NCI-H1417 treated with DMSO at 0.1 percent for 48 hours (cell line): ENCODE data around the gene MZT2B.
"Not testable (repeated sequence)": the region's sequence is repeated elsewhere in the genome, so short reads cannot be mapped to it uniquely, and the experiment has no call there.

Experiments
- DNase-seq: peaks from one replicate; lab custom pipeline; 2025; lab: John Stamatoyannopoulos, UW

The MZT2B gene

GRCh38 chr2:130219147-130219546 lies 37.1 kb downstream of the MZT2B start:
- not testable (repeated sequence) for DNase-seq

GRCh38 chr2:130220505-130220904 lies 38.4 kb downstream of the MZT2B start:
- DNase-seq, result not testable (repeated sequence)

GRCh38 chr2:130222523-130222922 lies 40.5 kb downstream of the MZT2B start:
- not testable (repeated sequence) for DNase-seq

- not testable (repeated sequence) for DNase-seq
These were observed 45.9 kb downstream of the MZT2B start for GRCh38 chr2:130228005-130228404.

- not testable (repeated sequence) for DNase-seq
These were observed 46.6 kb downstream of the MZT2B start for GRCh38 chr2:130228467-130229160.

- DNase-seq, result not testable (repeated sequence)
These were observed 47.1 kb downstream of the MZT2B start for GRCh38 chr2:130229161-130229510.

GRCh38 chr2:130230376-130230775 lies 48.3 kb downstream of the MZT2B start:
- not testable (repeated sequence) for DNase-seq

GRCh38 chr2:130230907-130231306 lies 48.8 kb downstream of the MZT2B start:
- DNase-seq, result not testable (repeated sequence)

- DNase-seq, result no peak
These were observed 49.6 kb downstream of the MZT2B start for GRCh38 chr2:130231656-130232055.

- not testable (repeated sequence) for DNase-seq
These were observed 51.0 kb downstream of the MZT2B start for GRCh38 chr2:130233066-130233465.

GRCh38 chr2:130239581-130239980 lies 57.5 kb downstream of the MZT2B start:
- not testable (repeated sequence) for DNase-seq
